ENCODE measurements around the gene DNAJB8.

The DNAJB8 gene

GRCh38 chr3:128482666-128483656 is 16.3 kb upstream of the DNAJB8 start:
- DNase-seq = no peak

GRCh38 chr3:128482175-128482574 is 15.5 kb upstream of the DNAJB8 start:
- no peak for DNase-seq

- peak in 1 of 2 experiments; percentile 17 for DNase-seq
Observed at GRCh38 chr3:128481438-128481942, 14.8 kb upstream of the DNAJB8 start.

- no peak for DNase-seq
Observed at GRCh38 chr3:128480717-128481437, 14.2 kb upstream of the DNAJB8 start.

- no peak for DNase-seq
Observed at GRCh38 chr3:128480278-128480677, 13.6 kb upstream of the DNAJB8 start.

- DNase-seq = no peak
Observed at GRCh38 chr3:128479558-128480086, 12.9 kb upstream of the DNAJB8 start.

GRCh38 chr3:128478576-128479506 is 12.2 kb upstream of the DNAJB8 start:
- DNase-seq = no peak

GRCh38 chr3:128476659-128477058 is 10.0 kb upstream of the DNAJB8 start:
- no peak for DNase-seq

GRCh38 chr3:128475355-128475754 is 8.7 kb upstream of the DNAJB8 start:
- no peak for DNase-seq

- no peak for DNase-seq
Observed at GRCh38 chr3:128473737-128474136, 7.0 kb upstream of the DNAJB8 start.

- DNase-seq = no peak
Observed at GRCh38 chr3:128473180-128473519, 6.5 kb upstream of the DNAJB8 start.

- DNase-seq = no peak
Observed at GRCh38 chr3:128472449-128473179, 5.9 kb upstream of the DNAJB8 start.

- no peak for DNase-seq
Observed at GRCh38 chr3:128471720-128472119, 5.0 kb upstream of the DNAJB8 start.

GRCh38 chr3:128471110-128471509 is 4.4 kb upstream of the DNAJB8 start:
- DNase-seq = no peak

GRCh38 chr3:128470134-128470899 is 3.6 kb upstream of the DNAJB8 start:
- DNase-seq = no peak

- no peak for DNase-seq
Observed at GRCh38 chr3:128469556-128469955, 2.9 kb upstream of the DNAJB8 start.

- DNase-seq = no peak
Observed at GRCh38 chr3:128468791-128469527, 2.3 kb upstream of the DNAJB8 start.

- no peak for DNase-seq
Observed at GRCh38 chr3:128468285-128468790, 1.6 kb upstream of the DNAJB8 start.

- no peak for DNase-seq
Observed at GRCh38 chr3:128464702-128465101, 2.0 kb downstream of the DNAJB8 start.

- DNase-seq = no peak
Observed at GRCh38 chr3:128464188-128464587, 2.5 kb downstream of the DNAJB8 start.
